Measurements from ENCODE around the gene ETS2. TPM values are rescaled to one million over a fixed set of nuclear protein-coding genes. Genes with fewer than 3 reads are reported as not detected.

ETS2 gene
- total RNA-seq, 1 experiment from 2014 or later, result 20.4 TPM

DNA sequence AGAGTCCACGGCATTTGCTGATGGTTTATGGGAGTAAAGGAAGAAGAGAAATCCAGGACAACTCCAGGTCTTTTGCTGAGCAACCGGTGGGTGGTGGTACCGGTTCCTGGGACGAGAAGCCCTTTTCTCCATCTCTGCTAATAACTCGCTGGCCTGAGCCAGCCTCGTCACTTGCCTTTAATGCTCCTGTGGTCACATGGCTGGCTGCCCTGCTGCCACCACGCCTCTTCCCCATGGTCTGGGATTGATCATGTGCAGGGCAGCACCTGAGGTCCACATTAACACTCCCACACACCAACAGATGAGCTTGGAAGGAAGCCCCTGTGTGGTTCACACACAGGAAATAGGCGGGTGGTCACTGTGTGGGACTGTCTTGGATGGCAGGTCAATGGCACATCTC lies 10.3 kb upstream of the ETS2 start:
- Histone ChIP-seq H3K4me1 (peaks cover 37% of the 10 kb centered on the region), H3K9me3 (no peaks in the 10 kb centered on the region), H3K27me3 (replicated peaks; ENCODE audit: control insufficient read depth, insufficient read depth, low read length) (no peaks in the 10 kb centered on the region), H3K36me3 (ENCODE audit: control insufficient read depth, insufficient read depth, low read length) (no peaks in the 10 kb centered on the region), H3K4me3 (ENCODE audit: low read depth, low read length) (no peak overlapping the region)
- CTCF ChIA-PET, result no interaction called here
- TF ChIP-seq CTCF (IDR thresholded peaks at IDR 0.05; ENCODE audit: insufficient read depth in 1 of 2, low read depth in 1 of 2, low read length in 1 of 2, severe bottlenecking in 1 of 2, unreplicated experiment in 1 of 2), result no peak
- Mint-ChIP-seq H3K36me3 (ENCODE audit: insufficient read depth, unreplicated experiment) (peaks cover 9% of the 10 kb centered on the region), H3K27me3 (ENCODE audit: insufficient read depth, unreplicated experiment) (no peaks in the 10 kb centered on the region), H3K27ac (ENCODE audit: unreplicated experiment) (peak overlapping the region; percentile 72), H3K4me1 (ENCODE audit: low read depth, unreplicated experiment) (peaks cover 43% of the 10 kb centered on the region), H3K9me3 (ENCODE audit: unreplicated experiment) (no peaks in the 10 kb centered on the region), H3K4me3 (ENCODE audit: unreplicated experiment) (no peak overlapping the region)
- intact Hi-C loops (cut with micrococcal nuclease; ENCODE audit: unreplicated experiment), result no loop called here
- DNase-seq, result no peak
- BruUV-seq (replicated peaks), result no TSS peak
- POLR2A ChIA-PET, result no interaction called here

GRCh38 chr21:38796424-38796823 lies 9.3 kb upstream of the ETS2 start:
- Mint-ChIP-seq H3K27me3 (ENCODE audit: insufficient read depth, unreplicated experiment) (no peaks in the 10 kb centered on the region), H3K4me3 (ENCODE audit: unreplicated experiment) (no peak overlapping the region), H3K27ac (ENCODE audit: unreplicated experiment) (peak overlapping the region; percentile 81), H3K36me3 (ENCODE audit: insufficient read depth, unreplicated experiment) (peaks cover 9% of the 10 kb centered on the region), H3K4me1 (ENCODE audit: low read depth, unreplicated experiment) (peaks cover 43% of the 10 kb centered on the region), H3K9me3 (ENCODE audit: unreplicated experiment) (no peaks in the 10 kb centered on the region)
- H3K4me1 ChIP-seq, result peaks cover 37% of the 10 kb centered on the region
- BruUV-seq (replicated peaks), result no TSS peak
- CTCF ChIA-PET, result no interaction called here
- no peak overlapping the region for H3K4me3 ChIP-seq (ENCODE audit: low read depth, low read length)
- no peaks in the 10 kb centered on the region for H3K27me3 ChIP-seq (replicated peaks; ENCODE audit: control insufficient read depth, insufficient read depth, low read length)
- POLR2A ChIA-PET, result interaction anchor here (2.4 kb wide), 1 partner anchor 9 kb away, joined by 8 read pairs; no protein-coding TSS in a partner anchor
- no peak for DNase-seq
- intact Hi-C loops (cut with micrococcal nuclease; ENCODE audit: unreplicated experiment), result no loop called here
- no peak for TF ChIP-seq CTCF (IDR thresholded peaks at IDR 0.05; ENCODE audit: insufficient read depth in 1 of 2, low read depth in 1 of 2, low read length in 1 of 2, severe bottlenecking in 1 of 2, unreplicated experiment in 1 of 2)
- no peaks in the 10 kb centered on the region for H3K36me3 ChIP-seq (ENCODE audit: control insufficient read depth, insufficient read depth, low read length)
- no peaks in the 10 kb centered on the region for H3K9me3 ChIP-seq

- peak; percentile 65 to 85 for DNase-seq
- CTCF ChIA-PET, result no interaction called here
These were observed 8.3 kb upstream of the ETS2 start for GRCh38 chr21:38797470-38797869.

More at GRCh38 chr21:38797470-38797869, 8.3 kb upstream of the ETS2 start:
- Mint-ChIP-seq H3K27ac (ENCODE audit: unreplicated experiment) (peak overlapping the region; percentile 81), H3K9me3 (ENCODE audit: unreplicated experiment) (no peaks in the 10 kb centered on the region), H3K36me3 (ENCODE audit: insufficient read depth, unreplicated experiment) (peaks cover 9% of the 10 kb centered on the region), H3K27me3 (ENCODE audit: insufficient read depth, unreplicated experiment) (no peaks in the 10 kb centered on the region), H3K4me3 (ENCODE audit: unreplicated experiment) (no peak overlapping the region), H3K4me1 (ENCODE audit: low read depth, unreplicated experiment) (peaks cover 50% of the 10 kb centered on the region)
- intact Hi-C loops (cut with micrococcal nuclease; ENCODE audit: unreplicated experiment), result loop anchor here (1.0 kb wide), 1 partner anchor 26 kb away; no protein-coding TSS in a partner anchor
- POLR2A ChIA-PET, result interaction anchor here (2.4 kb wide), 1 partner anchor 10 kb away, joined by 8 read pairs; no protein-coding TSS in a partner anchor
- H3K4me3 ChIP-seq (ENCODE audit: low read depth, low read length), result no peak overlapping the region
- H3K36me3 ChIP-seq (ENCODE audit: control insufficient read depth, insufficient read depth, low read length), result no peaks in the 10 kb centered on the region
- H3K27me3 ChIP-seq (replicated peaks; ENCODE audit: control insufficient read depth, insufficient read depth, low read length), result no peaks in the 10 kb centered on the region
- H3K4me1 ChIP-seq, result peaks cover 45% of the 10 kb centered on the region
- BruUV-seq (replicated peaks), result no TSS peak
- H3K9me3 ChIP-seq, result no peaks in the 10 kb centered on the region
- no peak for TF ChIP-seq CTCF (IDR thresholded peaks at IDR 0.05; ENCODE audit: insufficient read depth in 1 of 2, low read depth in 1 of 2, low read length in 1 of 2, severe bottlenecking in 1 of 2, unreplicated experiment in 1 of 2)

Measured in Caco-2 (cell line).